GM21367 (cell line): Measurements from ENCODE around the gene INHBC.
"Not testable (repeated sequence)": the region's sequence is repeated elsewhere in the genome, so short reads cannot be mapped to it uniquely, and the experiment has no call there.

Experiments
- ATAC-seq: cut with Tn5 transposase; IDR thresholded peaks from one replicate; pipeline ENCODE4 v1.9.1; 2021; ENCODE audit not compliant: unreplicated experiment

Gene INHBC

GRCh38 chr12:57429473-57430111 is 5.0 kb upstream of the INHBC start:
- ATAC-seq: no peak

GRCh38 chr12:57430112-57430930 is 4.3 kb upstream of the INHBC start:
- peak; percentile 44 for ATAC-seq

- ATAC-seq: peak; percentile 88
Measured at GRCh38 chr12:57430931-57431566, 3.5 kb upstream of the INHBC start, which contains the start of gene R3HDM2. R3HDM2 (minus strand) TSS chr12:57431043; CDS start chr12:57310428, 120,615 bp downstream.

GRCh38 chr12:57431654-57432188 is 2.9 kb upstream of the INHBC start:
- no peak for ATAC-seq

- ATAC-seq: no peak
Measured at GRCh38 chr12:57433370-57433769, 1.2 kb upstream of the INHBC start.

GRCh38 chr12:57435293-57435692 is 709 bp downstream of the INHBC start:
- no peak for ATAC-seq

- ATAC-seq: no peak
Measured at GRCh38 chr12:57438400-57438799, 3.8 kb downstream of the INHBC start.

- no peak for ATAC-seq
Measured at GRCh38 chr12:57439762-57440266, 5.2 kb downstream of the INHBC start.

GRCh38 chr12:57441393-57441792 is 6.8 kb downstream of the INHBC start:
- ATAC-seq: not testable (repeated sequence)

GRCh38 chr12:57441846-57442427 is 7.4 kb downstream of the INHBC start:
- no peak for ATAC-seq

GRCh38 chr12:57444337-57444736 is 9.8 kb downstream of the INHBC start:
- not testable (repeated sequence) for ATAC-seq

GRCh38 chr12:57444744-57445143 is 10.2 kb downstream of the INHBC start:
- no peak for ATAC-seq

GRCh38 chr12:57446292-57446960 is 11.8 kb downstream of the INHBC start:
- no peak for ATAC-seq

- ATAC-seq: no peak
Measured at GRCh38 chr12:57448669-57449068, 14.1 kb downstream of the INHBC start.

- ATAC-seq: no peak
Measured at GRCh38 chr12:57449375-57449774, 14.8 kb downstream of the INHBC start.

- no peak for ATAC-seq
Measured at GRCh38 chr12:57450057-57450456, 15.5 kb downstream of the INHBC start.

- ATAC-seq: no peak
Measured at GRCh38 chr12:57451233-57451778, 16.7 kb downstream of the INHBC start.

GRCh38 chr12:57452181-57452936 is 17.8 kb downstream of the INHBC start:
- no peak for ATAC-seq

- no peak for ATAC-seq
Measured at GRCh38 chr12:57452937-57453509, 18.4 kb downstream of the INHBC start.
